Amniotic stem cell (primary cell): ENCODE data around the gene CGB8.

Source experiments
- DNase-seq: peaks from one replicate; lab custom pipeline; 2025; lab: John Stamatoyannopoulos, UW

CGB8 gene

GRCh38 chr19:49006905-49007304 lies 42.0 kb downstream of the CGB8 start:
- DNase-seq, result no peak

GRCh38 chr19:49004964-49005614 lies 43.8 kb downstream of the CGB8 start:
- DNase-seq, result no peak

- DNase-seq, result no peak
These were observed 44.8 kb downstream of the CGB8 start for GRCh38 chr19:49004133-49004532.

DNA sequence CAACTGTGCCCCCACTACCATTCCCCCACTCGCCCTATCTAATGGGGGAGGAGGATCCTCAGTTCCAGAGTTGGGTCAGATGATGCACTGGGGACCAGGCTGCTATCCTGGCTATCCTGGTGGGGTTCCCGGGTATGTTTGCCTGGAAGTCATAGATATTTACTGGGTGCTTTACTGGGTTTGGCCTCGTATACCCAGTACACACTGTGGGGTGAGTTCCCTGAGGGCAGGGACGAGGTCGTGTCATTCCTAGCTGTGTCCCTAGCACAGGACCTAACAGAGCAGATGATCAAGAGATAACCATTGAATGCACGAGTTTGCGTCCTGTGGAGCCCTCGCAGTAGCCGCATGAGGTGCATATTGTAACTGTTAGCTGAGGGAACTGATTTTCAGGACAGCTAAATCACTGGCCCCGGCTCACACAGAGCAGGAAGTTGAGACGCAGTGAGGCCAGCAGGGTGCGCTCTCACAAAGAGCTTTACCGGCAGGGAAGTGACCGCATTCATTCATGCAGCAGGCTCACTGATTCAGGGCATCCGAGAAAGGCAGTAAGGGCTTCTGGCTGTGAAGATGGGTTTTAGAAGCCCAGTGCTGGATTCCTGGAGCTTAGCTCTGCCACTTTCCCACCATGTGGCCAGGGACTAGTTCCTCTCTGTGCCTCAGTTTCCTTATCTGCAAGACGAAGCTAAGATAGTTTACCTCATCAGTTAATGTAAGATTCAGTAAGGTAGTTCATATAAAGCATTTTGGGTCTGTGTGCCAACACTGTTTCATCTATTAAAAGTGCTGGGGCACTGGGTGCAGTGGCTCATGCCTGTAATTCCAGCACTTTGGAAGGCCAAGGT lies 49.2 kb downstream of the CGB8 start:
- DNase-seq, result peak; percentile 23

- DNase-seq, result no peak
These were observed 50.9 kb downstream of the CGB8 start for GRCh38 chr19:48997972-48998371.
